ENCODE data around the gene RTN4RL2. TPM values are rescaled to one million over a fixed set of nuclear protein-coding genes. Genes with fewer than 3 reads are reported as not detected.

RTN4RL2 gene
- total RNA-seq (2014; rRNA removed; shearing (Covaris generic)): 0.34 and 0.96 TPM in 2 replicates

GRCh38 chr11:57460022-57460757, at the start of gene RTN4RL2:
Gene RTN4RL2 (plus strand): TSS chr11:57460528. CDS start chr11:57460866, 338 bp downstream.
- peak; percentile 51 for DNase-seq (ENCODE audit: low read depth)

GRCh38 chr11:57413681-57414080, 46.6 kb upstream of the RTN4RL2 start:
- DNase-seq (ENCODE audit: low read depth): peak; percentile 30

GRCh38 chr11:57414612-57415212, 45.6 kb upstream of the RTN4RL2 start:
- no peak for DNase-seq (ENCODE audit: low read depth)

GRCh38 chr11:57416436-57416835, 43.9 kb upstream of the RTN4RL2 start:
- no peak for DNase-seq (ENCODE audit: low read depth)

- no peak for DNase-seq (ENCODE audit: low read depth)
Measured at GRCh38 chr11:57417056-57417455, 43.3 kb upstream of the RTN4RL2 start.

GRCh38 chr11:57418131-57418530, 42.2 kb upstream of the RTN4RL2 start:
- DNase-seq (ENCODE audit: low read depth): peak; percentile 25

GRCh38 chr11:57419146-57419545, 41.2 kb upstream of the RTN4RL2 start:
- no peak for DNase-seq (ENCODE audit: low read depth)

GRCh38 chr11:57421066-57421465, 39.3 kb upstream of the RTN4RL2 start:
- no peak for DNase-seq (ENCODE audit: low read depth)

GRCh38 chr11:57421805-57422204, 38.5 kb upstream of the RTN4RL2 start:
- DNase-seq (ENCODE audit: low read depth): no peak

- DNase-seq (ENCODE audit: low read depth): no peak
Measured at GRCh38 chr11:57422669-57423068, 37.7 kb upstream of the RTN4RL2 start.

- no peak for DNase-seq (ENCODE audit: low read depth)
Measured at GRCh38 chr11:57424137-57424791, 36.1 kb upstream of the RTN4RL2 start.

GRCh38 chr11:57424792-57425564, 35.4 kb upstream of the RTN4RL2 start:
- peak; percentile 96 for DNase-seq (ENCODE audit: low read depth)

GRCh38 chr11:57425565-57426438, 34.5 kb upstream of the RTN4RL2 start:
- no peak for DNase-seq (ENCODE audit: low read depth)

- peak; percentile 31 for DNase-seq (ENCODE audit: low read depth)
Measured at GRCh38 chr11:57426439-57426928, 33.8 kb upstream of the RTN4RL2 start.

GRCh38 chr11:57426929-57427726, 33.2 kb upstream of the RTN4RL2 start, which contains the start of gene SLC43A3:
Gene SLC43A3 (minus strand): TSS chr11:57427121. CDS start chr11:57426172, 949 bp downstream.
- DNase-seq (ENCODE audit: low read depth): peak; percentile 96

- no peak for DNase-seq (ENCODE audit: low read depth)
Measured at GRCh38 chr11:57427727-57428082, 32.6 kb upstream of the RTN4RL2 start.

- DNase-seq (ENCODE audit: low read depth): no peak
Measured at GRCh38 chr11:57428643-57429042, 31.7 kb upstream of the RTN4RL2 start.

- no peak for DNase-seq (ENCODE audit: low read depth)
Measured at GRCh38 chr11:57429946-57430345, 30.4 kb upstream of the RTN4RL2 start.

- no peak for DNase-seq (ENCODE audit: low read depth)
Measured at GRCh38 chr11:57430952-57431351, 29.4 kb upstream of the RTN4RL2 start.

GRCh38 chr11:57432149-57432561, 28.2 kb upstream of the RTN4RL2 start:
- no peak for DNase-seq (ENCODE audit: low read depth)
